Thyroid gland (tissue), 4 donors: ENCODE results near the gene SALL3.

Source experiments
- POLR2A ChIP-seq, 2 donors: fragments of 450-650 bp; IDR thresholded peaks; one replicate each; pipeline ENCODE4 v1.6.1; 2017; ENCODE audit warnings: antibody characterized with exemption in 2 of 2, mild to moderate bottlenecking in 2 of 2, moderate library complexity in 1 of 2
- TF ChIP-seq, protein P1 (sequence below), 6 experiments: fragments of 200-600 bp in 3 of 6; fragments of 450-650 bp in 3 of 6; sonication (generic) in 3 of 6; IDR thresholded peaks; one replicate each; pipeline ENCODE4 v1.5.1; 2016 to 2019; ENCODE audit warnings: antibody characterized with exemption in 6 of 6, mild to moderate bottlenecking in 2 of 6, inconsistent platforms in 1 of 6, moderate library complexity in 1 of 6

DNA sequence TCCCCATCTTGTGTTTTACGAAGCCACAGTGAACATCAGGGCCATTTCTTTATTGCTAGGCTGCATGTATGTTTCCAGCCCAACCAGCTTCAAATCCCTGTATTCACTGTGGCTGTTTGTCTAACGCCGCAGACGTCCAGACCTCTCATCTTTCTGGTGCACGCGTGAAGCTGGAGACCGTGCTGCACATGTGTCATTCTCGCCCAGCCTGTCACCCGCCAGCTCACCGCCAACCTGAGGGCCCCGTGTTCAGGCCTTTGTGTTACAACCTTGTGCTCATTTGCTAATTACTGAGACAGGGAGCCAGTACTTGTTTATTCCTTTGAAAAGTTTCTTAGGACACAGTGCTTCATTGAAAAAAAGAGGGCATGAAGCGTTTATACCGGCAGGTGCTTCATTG is 21.4 kb downstream of the SALL3 start:
- TF ChIP-seq POLR2A (IDR thresholded peaks at IDR 0.05), result no peak
- TF ChIP-seq, protein P1, sequence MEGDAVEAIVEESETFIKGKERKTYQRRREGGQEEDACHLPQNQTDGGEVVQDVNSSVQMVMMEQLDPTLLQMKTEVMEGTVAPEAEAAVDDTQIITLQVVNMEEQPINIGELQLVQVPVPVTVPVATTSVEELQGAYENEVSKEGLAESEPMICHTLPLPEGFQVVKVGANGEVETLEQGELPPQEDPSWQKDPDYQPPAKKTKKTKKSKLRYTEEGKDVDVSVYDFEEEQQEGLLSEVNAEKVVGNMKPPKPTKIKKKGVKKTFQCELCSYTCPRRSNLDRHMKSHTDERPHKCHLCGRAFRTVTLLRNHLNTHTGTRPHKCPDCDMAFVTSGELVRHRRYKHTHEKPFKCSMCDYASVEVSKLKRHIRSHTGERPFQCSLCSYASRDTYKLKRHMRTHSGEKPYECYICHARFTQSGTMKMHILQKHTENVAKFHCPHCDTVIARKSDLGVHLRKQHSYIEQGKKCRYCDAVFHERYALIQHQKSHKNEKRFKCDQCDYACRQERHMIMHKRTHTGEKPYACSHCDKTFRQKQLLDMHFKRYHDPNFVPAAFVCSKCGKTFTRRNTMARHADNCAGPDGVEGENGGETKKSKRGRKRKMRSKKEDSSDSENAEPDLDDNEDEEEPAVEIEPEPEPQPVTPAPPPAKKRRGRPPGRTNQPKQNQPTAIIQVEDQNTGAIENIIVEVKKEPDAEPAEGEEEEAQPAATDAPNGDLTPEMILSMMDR (IDR thresholded peaks at IDR 0.05), result no peak
